Measurements from ENCODE around the gene SLC38A8. TPM values are rescaled to one million over a fixed set of nuclear protein-coding genes. Genes with fewer than 3 reads are reported as not detected.

Gene SLC38A8
- total RNA-seq, 3 donors from 2014 or later = not detected

- H3K27me3 ChIP-seq = no peaks in the 10 kb centered on the region
Observed at GRCh38 chr16:84065536-84066132, 23.0 kb upstream of the SLC38A8 start.

GRCh38 chr16:84063980-84064379 is 21.4 kb upstream of the SLC38A8 start:
- Histone ChIP-seq H3K27me3 (no peaks in the 10 kb centered on the region), H3K9me3 (no peaks in the 10 kb centered on the region), H3K4me1 (no peaks in the 10 kb centered on the region), H3K27ac (no peak overlapping the region), H3K4me3 (no peak overlapping the region), H3K36me3 (peaks cover 19% of the 10 kb centered on the region)
- TF ChIP-seq CTCF (IDR thresholded peaks at IDR 0.05) (no peak), POLR2A (IDR thresholded peaks at IDR 0.05) (no peak)
- intact Hi-C loops (cut with DNase I; ENCODE audit: low total_unique reads) = loop anchor here (10.0 kb wide), 1 partner anchor 879 kb away; no protein-coding TSS in a partner anchor
- no peak for DNase-seq (ENCODE audit: low spot score in 2 of 2)

More at GRCh38 chr16:84065536-84066132, 23.0 kb upstream of the SLC38A8 start:
- Histone ChIP-seq H3K36me3 (peaks cover 24% of the 10 kb centered on the region), H3K27ac (no peak overlapping the region), H3K4me1 (no peaks in the 10 kb centered on the region), H3K9me3 (no peaks in the 10 kb centered on the region), H3K4me3 (no peak overlapping the region)
- TF ChIP-seq POLR2AphosphoS5 (IDR thresholded peaks at IDR 0.05) = no peak
- peak; percentile 26 to 51 (median 48) for TF ChIP-seq CTCF (IDR thresholded peaks at IDR 0.05)
- intact Hi-C loops (cut with DNase I; ENCODE audit: low total_unique reads) = loop anchor here (10.0 kb wide), 1 partner anchor 881 kb away; no protein-coding TSS in a partner anchor
- DNase-seq (ENCODE audit: low spot score in 2 of 2) = no peak

- DNase-seq (ENCODE audit: low spot score in 2 of 2) = peak in 1 of 2 donors; percentile 32
- Histone ChIP-seq H3K4me3 (no peak overlapping the region), H3K27me3 (no peaks in the 10 kb centered on the region), H3K9me3 (no peaks in the 10 kb centered on the region), H3K4me1 (no peaks in the 10 kb centered on the region), H3K27ac (no peak overlapping the region), H3K36me3 (peaks cover 15% of the 10 kb centered on the region)
- TF ChIP-seq POLR2A (IDR thresholded peaks at IDR 0.05) (no peak), CTCF (IDR thresholded peaks at IDR 0.05) (peak; percentile 65 to 69 (median 68))
- intact Hi-C loops (cut with DNase I; ENCODE audit: low total_unique reads) = loop anchor here (10.0 kb wide), 1 partner anchor 878 kb away; no protein-coding TSS in a partner anchor
Observed at GRCh38 chr16:84062734-84063640, 20.4 kb upstream of the SLC38A8 start.

GRCh38 chr16:84061236-84061819 is 18.7 kb upstream of the SLC38A8 start:
- no peaks in the 10 kb centered on the region for H3K9me3 ChIP-seq
- no peak overlapping the region for H3K4me3 ChIP-seq
- no peaks in the 10 kb centered on the region for H3K27me3 ChIP-seq
- no peaks in the 10 kb centered on the region for H3K4me1 ChIP-seq
- DNase-seq (ENCODE audit: low spot score in 2 of 2) = no peak
- H3K36me3 ChIP-seq = peaks cover 12% of the 10 kb centered on the region
- H3K27ac ChIP-seq = no peak overlapping the region
- no peak for TF ChIP-seq CTCF (IDR thresholded peaks at IDR 0.05)
- no peak for TF ChIP-seq POLR2AphosphoS5 (IDR thresholded peaks at IDR 0.05)
- no peak for TF ChIP-seq POLR2A (IDR thresholded peaks at IDR 0.05)
- intact Hi-C loops (cut with DNase I; ENCODE audit: low total_unique reads) = loop anchor here (10.0 kb wide), 1 partner anchor 877 kb away; no protein-coding TSS in a partner anchor
